Esophagus muscularis mucosa (tissue), 4 donors: ENCODE results near the gene RAB4A. TPM values are rescaled to one million over a fixed set of nuclear protein-coding genes. Genes with fewer than 3 reads are reported as not detected.

ENCODE experiments used
- DNase-seq: peaks from one replicate; pipeline ENCODE4 v3.0.0-alpha.2; 2017; ENCODE audit errors: extremely low spot score
- H3K27ac ChIP-seq, 4 donors: fragments of 200-600 bp; sonication (generic); replicated peaks in 1 of 4; 1 replicate in 3 of 4; 2 replicates in 1 of 4; pipeline ENCODE4 v1.5.1; 2016 to 2019; ENCODE audit warnings: mild to moderate bottlenecking in 1 of 4
- H3K27me3 ChIP-seq, 4 donors: fragments of 200-600 bp; sonication (generic); one replicate each; pipeline versions ENCODE4 v1.5.1 to v1.6.0; 2016 to 2019
- H3K36me3 ChIP-seq, 4 donors: fragments of 200-600 bp; sonication (generic); one replicate each; pipeline ENCODE4 v1.5.1; 2016 to 2019
- H3K4me1 ChIP-seq, 4 donors: fragments of 200-600 bp; sonication (generic); one replicate each; pipeline ENCODE4 v1.5.1; 2016 to 2019
- H3K4me3 ChIP-seq, 4 donors: fragments of 200-600 bp; sonication (generic); 1 replicate in 2 of 4; 2 replicates in 2 of 4; pipeline ENCODE4 v1.5.1; 2016 to 2019; ENCODE audit warnings: mild to moderate bottlenecking in 4 of 4, moderate library complexity in 1 of 4
- H3K9me3 ChIP-seq, 4 donors: fragments of 200-600 bp; sonication (generic); 1 replicate in 3 of 4; 2 replicates in 1 of 4; pipeline ENCODE4 v1.5.1; 2016 to 2019
- EP300 ChIP-seq: sonication (generic); formaldehyde crosslinking; IDR thresholded peaks from one replicate; pipeline ENCODE4 v1.6.1; 2017; ENCODE audit warnings: antibody characterized with exemption
- POLR2A ChIP-seq: fragments of 450-650 bp; IDR thresholded peaks from one replicate; pipeline ENCODE4 v1.6.1; 2017; ENCODE audit warnings: antibody characterized with exemption, moderate library complexity, mild to moderate bottlenecking, low read depth
- POLR2AphosphoS5 ChIP-seq, 2 donors: sonication (generic); formaldehyde crosslinking; IDR thresholded peaks; one replicate each; pipeline ENCODE4 v1.6.1; 2017; ENCODE audit warnings: antibody characterized with exemption in 2 of 2
- WGBS: methylation state at CpG from one replicate; pipeline ENCODE4 v1.1.5; 2018; 5-methylcytosine and 5-hydroxymethylcytosine counted together
- intact Hi-C: fragments of 100-400 bp; cut with DNase I; formaldehyde crosslinking; loops from one replicate; pipeline ENCODE4 v1.15.1; 2023
- total RNA-seq, 4 donors: library from RNA; depleted of rRNA; stranded (reverse); fragments of >200 nt; gene quantifications; one replicate each; pipeline versions ENCODE4 v1.1.0 to v1.2.1, GENCODE V29; 2016
- TF ChIP-seq, protein P1 (sequence below), 3 experiments: fragments of 200-600 bp in 2 of 3; fragments of 450-650 bp in 1 of 3; sonication (generic) in 2 of 3; IDR thresholded peaks; one replicate each; pipeline ENCODE4 v1.5.1; 2017 to 2019; ENCODE audit warnings: antibody characterized with exemption in 3 of 3, mild to moderate bottlenecking in 2 of 3, moderate library complexity in 1 of 3

The RAB4A gene
- total RNA-seq, 4 donors from 2014 or later: 94.9 to 129 (median 108) TPM

DNA sequence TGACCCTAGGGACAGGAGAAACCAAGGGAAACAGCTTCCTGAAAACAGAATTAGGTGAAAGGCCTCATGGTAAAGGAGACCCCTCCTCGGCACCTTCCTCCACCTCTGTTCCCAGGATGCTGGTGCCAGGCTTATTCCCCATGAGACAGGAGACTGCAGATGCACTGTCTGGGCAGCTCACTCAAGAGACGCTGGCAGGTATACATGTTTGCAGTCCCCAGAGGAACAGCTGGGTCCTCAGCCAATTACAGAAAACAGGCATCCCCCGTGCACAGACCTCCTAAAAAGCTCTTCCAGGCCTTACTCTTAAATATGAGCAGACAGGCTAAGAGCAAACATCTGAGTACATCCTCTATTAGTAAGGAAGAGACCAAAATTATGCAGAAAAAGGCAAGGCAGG, 65.4 kb downstream of the RAB4A start:
- intact Hi-C loops: no loop called here
- Histone ChIP-seq H3K27ac (no peak overlapping the region), H3K36me3 (peaks cover 0 to 10% (median 0%) of the 10 kb centered on the region in 4 donors), H3K9me3 (peaks cover 0 to 4% (median 0%) of the 10 kb centered on the region in 4 donors), H3K4me3 (no peak overlapping the region), H3K27me3 (no peaks in the 10 kb centered on the region), H3K4me1 (peaks cover 3 to 10% (median 8%) of the 10 kb centered on the region in 4 donors)
- TF ChIP-seq, protein P1, sequence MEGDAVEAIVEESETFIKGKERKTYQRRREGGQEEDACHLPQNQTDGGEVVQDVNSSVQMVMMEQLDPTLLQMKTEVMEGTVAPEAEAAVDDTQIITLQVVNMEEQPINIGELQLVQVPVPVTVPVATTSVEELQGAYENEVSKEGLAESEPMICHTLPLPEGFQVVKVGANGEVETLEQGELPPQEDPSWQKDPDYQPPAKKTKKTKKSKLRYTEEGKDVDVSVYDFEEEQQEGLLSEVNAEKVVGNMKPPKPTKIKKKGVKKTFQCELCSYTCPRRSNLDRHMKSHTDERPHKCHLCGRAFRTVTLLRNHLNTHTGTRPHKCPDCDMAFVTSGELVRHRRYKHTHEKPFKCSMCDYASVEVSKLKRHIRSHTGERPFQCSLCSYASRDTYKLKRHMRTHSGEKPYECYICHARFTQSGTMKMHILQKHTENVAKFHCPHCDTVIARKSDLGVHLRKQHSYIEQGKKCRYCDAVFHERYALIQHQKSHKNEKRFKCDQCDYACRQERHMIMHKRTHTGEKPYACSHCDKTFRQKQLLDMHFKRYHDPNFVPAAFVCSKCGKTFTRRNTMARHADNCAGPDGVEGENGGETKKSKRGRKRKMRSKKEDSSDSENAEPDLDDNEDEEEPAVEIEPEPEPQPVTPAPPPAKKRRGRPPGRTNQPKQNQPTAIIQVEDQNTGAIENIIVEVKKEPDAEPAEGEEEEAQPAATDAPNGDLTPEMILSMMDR (IDR thresholded peaks at IDR 0.05): no peak
- no peak for TF ChIP-seq POLR2A
- no peak for TF ChIP-seq POLR2AphosphoS5 (IDR thresholded peaks at IDR 0.05)
- TF ChIP-seq EP300: no peak
- WGBS: 84% methylated on average over 3 of the region's 3 CpGs
- DNase-seq: no peak

- WGBS: 94% methylated on average over 4 of the region's 4 CpGs
- peaks cover 0 to 10% (median 0%) of the 10 kb centered on the region in 4 donors for H3K36me3 ChIP-seq
- peaks cover 0 to 4% (median 0%) of the 10 kb centered on the region in 4 donors for H3K9me3 ChIP-seq
- no peaks in the 10 kb centered on the region for H3K27me3 ChIP-seq
- DNase-seq: no peak
- peaks cover 8 to 29% (median 26%) of the 10 kb centered on the region in 4 donors for H3K4me1 ChIP-seq
- no peak overlapping the region for H3K4me3 ChIP-seq
- no peak for TF ChIP-seq POLR2AphosphoS5 (IDR thresholded peaks at IDR 0.05)
- no peak for TF ChIP-seq EP300
- TF ChIP-seq POLR2A: no peak
- TF ChIP-seq, protein P1 (IDR thresholded peaks at IDR 0.05): no peak
- H3K27ac ChIP-seq: no peak overlapping the region
- intact Hi-C loops: no loop called here
Observed at GRCh38 chr1:229339086-229339485, 68.2 kb downstream of the RAB4A start.

DNA sequence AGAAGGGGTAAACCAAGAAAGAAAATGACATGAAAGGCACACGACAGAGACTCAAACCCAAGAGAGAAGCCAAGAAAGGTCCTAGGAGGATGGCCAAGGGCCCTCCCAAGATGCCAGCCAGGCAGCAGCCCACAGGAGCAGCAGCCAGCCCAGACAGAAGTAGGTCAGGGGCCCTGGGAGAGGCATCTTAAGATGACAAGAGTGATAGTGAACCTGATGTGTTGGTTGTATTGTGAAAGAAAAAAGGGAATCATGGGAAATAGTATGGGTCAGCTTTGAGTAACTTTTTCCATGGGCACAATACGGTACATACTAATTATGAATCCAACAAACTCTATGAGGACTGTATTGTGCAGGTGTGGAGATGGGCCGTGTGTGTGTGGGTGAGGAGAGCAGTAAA, 68.6 kb downstream of the RAB4A start:
- no peak for DNase-seq
- Histone ChIP-seq H3K27me3 (no peaks in the 10 kb centered on the region), H3K4me3 (no peak overlapping the region), H3K36me3 (peaks cover 0 to 10% (median 0%) of the 10 kb centered on the region in 4 donors), H3K9me3 (peaks cover 0 to 4% (median 0%) of the 10 kb centered on the region in 4 donors), H3K4me1 (peaks cover 8 to 31% (median 26%) of the 10 kb centered on the region in 4 donors), H3K27ac (no peak overlapping the region)
- intact Hi-C loops: no loop called here
- TF ChIP-seq EP300: no peak
- TF ChIP-seq, protein P1 (IDR thresholded peaks at IDR 0.05): no peak
- no peak for TF ChIP-seq POLR2AphosphoS5 (IDR thresholded peaks at IDR 0.05)
- no peak for TF ChIP-seq POLR2A
- 91% methylated on average over 3 of the region's 3 CpGs for WGBS

DNA sequence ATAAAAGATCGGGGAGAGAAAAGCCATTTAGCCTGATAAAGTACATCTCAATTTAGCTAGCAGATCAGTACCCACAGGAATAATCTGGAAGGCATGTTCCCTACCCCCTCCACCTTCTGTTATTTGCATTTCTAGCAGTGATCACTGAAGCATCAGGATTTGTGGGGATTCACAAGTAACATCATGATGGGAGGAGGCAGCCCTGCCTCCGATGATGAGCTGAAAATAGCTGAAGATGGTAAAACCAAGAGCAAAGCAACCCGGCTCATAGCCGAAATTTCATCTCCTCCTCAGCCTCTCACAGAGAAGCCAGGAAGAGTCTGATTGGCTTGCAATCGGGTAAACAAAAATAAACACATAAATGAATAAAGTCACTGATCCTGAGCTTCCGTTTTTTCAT, 69.6 kb downstream of the RAB4A start:
- peaks cover 0 to 2% (median 0%) of the 10 kb centered on the region in 4 donors for H3K36me3 ChIP-seq
- WGBS: 91% methylated on average over 6 of the region's 6 CpGs
- no peaks in the 10 kb centered on the region for H3K27me3 ChIP-seq
- intact Hi-C loops: loop anchor here (5.0 kb wide), 2 partner anchors 63 to 142 kb away; no protein-coding TSS in a partner anchor
- no peak for DNase-seq
- H3K27ac ChIP-seq: no peak overlapping the region
- no peak overlapping the region for H3K4me3 ChIP-seq
- H3K4me1 ChIP-seq: peaks cover 8 to 31% (median 26%) of the 10 kb centered on the region in 4 donors
- TF ChIP-seq, protein P1 (IDR thresholded peaks at IDR 0.05): no peak
- TF ChIP-seq POLR2AphosphoS5 (IDR thresholded peaks at IDR 0.05) (no peak), POLR2A (no peak), EP300 (no peak)
- no peaks in the 10 kb centered on the region for H3K9me3 ChIP-seq
